IMR-90 (cell line): Measurements from ENCODE around the gene ITGAE. TPM values are rescaled to one million over a fixed set of nuclear protein-coding genes. Genes with fewer than 3 reads are reported as not detected.

Experiments
- ATAC-seq: fragments of 200-7000 bp; cut with Tn5 transposase; 2 replicates; pipeline ENCODE4 v1.9.1; 2020; ENCODE audit warnings: low read depth, mild to moderate bottlenecking, moderate library complexity
- BruUV-seq: library from RNA; stranded (reverse); fragments of 400-500 nt; replicated peaks from 2 replicates; lab custom pipeline; 2021; lab: Mats Ljungman, UMichigan
- CTCF ChIA-PET: fragments of 300-600 bp; formaldehyde crosslinking; extraction: SDS; loops from one replicate; lab custom pipeline; 2021; ENCODE audit warnings: antibody characterized with exemption; lab: Yijun Ruan, JAX
- POLR2A ChIA-PET: fragments of 300-600 bp; sonication (Branson Sonifier 250); formaldehyde crosslinking; loops from one replicate; lab custom pipeline; 2022; ENCODE audit warnings: antibody characterized with exemption; ENCODE audit not compliant: unreplicated experiment; lab: Charles Lee
- DNase-seq: peaks from one replicate; pipeline ENCODE4 v3.0.0; 2013
- H2AFZ ChIP-seq: replicated peaks from 2 replicates; pipeline ENCODE3; 2013; ENCODE audit warnings: low read length, mild to moderate bottlenecking; ENCODE audit not compliant: poor library complexity
- H2AK5ac ChIP-seq: 2 replicates; pipeline ENCODE4 v1.6.1; 2013; ENCODE audit warnings: low read depth, low read length, inconsistent platforms
- H2AK9ac ChIP-seq: replicated peaks from 2 replicates; pipeline ENCODE3; 2013; ENCODE audit warnings: mild to moderate bottlenecking, low read depth, low read length, moderate library complexity; ENCODE audit not compliant: poor library complexity
- H2BK120ac ChIP-seq: 2 replicates; pipeline ENCODE4 v1.6.1; 2013; ENCODE audit warnings: low read depth, low read length, inconsistent platforms
- H2BK15ac ChIP-seq: 3 replicates; pipeline ENCODE4 v1.6.1; 2013; ENCODE audit warnings: low read depth, low read length, inconsistent platforms
- H2BK20ac ChIP-seq: 2 replicates; pipeline ENCODE4 v1.6.1; 2013; ENCODE audit warnings: low read depth, mild to moderate bottlenecking, inconsistent platforms, low read length, moderate library complexity
- H2BK5ac ChIP-seq: 2 replicates; pipeline ENCODE4 v1.6.1; 2013; ENCODE audit warnings: mild to moderate bottlenecking, low read depth, low read length, inconsistent platforms; ENCODE audit not compliant: poor library complexity, severe bottlenecking
- H3K14ac ChIP-seq: replicated peaks from 2 replicates; pipeline ENCODE4 v1.6.1; 2013; ENCODE audit warnings: low read depth, low read length, inconsistent platforms
- H3K18ac ChIP-seq: 2 replicates; pipeline ENCODE4 v1.6.1; 2013; ENCODE audit warnings: low read depth, low read length, control low read depth
- H3K23ac ChIP-seq: 2 replicates; pipeline ENCODE4 v1.6.1; 2013; ENCODE audit warnings: low read depth, low read length, inconsistent platforms
- H3K27ac ChIP-seq: 2 replicates; pipeline ENCODE4 v1.5.1; 2013; ENCODE audit warnings: mild to moderate bottlenecking, control low read depth, low read length; ENCODE audit not compliant: insufficient read depth
- H3K27me3 ChIP-seq: 2 replicates; pipeline ENCODE4 v1.6.1; 2013; ENCODE audit warnings: low read length; ENCODE audit not compliant: control insufficient read depth, insufficient read depth
- H3K36me3 ChIP-seq: 2 replicates; pipeline ENCODE4 v1.6.1; 2013; ENCODE audit warnings: low read length, mixed read lengths; ENCODE audit not compliant: control insufficient read depth, insufficient read depth
- H3K4ac ChIP-seq: 2 replicates; pipeline ENCODE4 v1.6.1; 2013; ENCODE audit warnings: low read depth, low read length, inconsistent platforms
- H3K4me1 ChIP-seq: 2 replicates; pipeline ENCODE4 v1.6.1; 2013; ENCODE audit warnings: low read length, mixed read lengths; ENCODE audit not compliant: control insufficient read depth, insufficient read depth
- H3K4me2 ChIP-seq: 2 replicates; pipeline ENCODE4 v1.6.1; 2013; ENCODE audit warnings: low read depth, mild to moderate bottlenecking, control low read depth, low read length, moderate library complexity
- H3K4me3 ChIP-seq: 2 replicates; pipeline ENCODE4 v1.5.1; 2013; ENCODE audit warnings: low read depth, mild to moderate bottlenecking, control low read depth, low read length, moderate library complexity; ENCODE audit not compliant: insufficient read depth
- H3K56ac ChIP-seq: 2 replicates; pipeline ENCODE4 v1.6.1; 2013; ENCODE audit warnings: low read length, inconsistent platforms; ENCODE audit not compliant: insufficient read depth; ENCODE audit errors: extremely low read depth
- H3K79me1 ChIP-seq, 2 experiments: 2 replicates each; pipeline ENCODE4 v1.6.1; 2013; ENCODE audit warnings: low read length in 2 of 2, inconsistent platforms in 1 of 2, low read depth in 1 of 2
- H3K9ac ChIP-seq: 2 replicates; pipeline ENCODE4 v1.6.1; 2013; ENCODE audit warnings: low read depth, low read length, control low read depth
- H3K9me1 ChIP-seq: 2 replicates; pipeline ENCODE4 v1.6.1; 2013; ENCODE audit warnings: low read length, inconsistent platforms; ENCODE audit not compliant: insufficient read depth
- H3K9me3 ChIP-seq: 2 replicates; pipeline ENCODE4 v1.6.1; 2013; ENCODE audit warnings: low read length; ENCODE audit not compliant: control insufficient read depth, insufficient read depth
- H4K20me1 ChIP-seq: 2 replicates; pipeline ENCODE4 v1.6.1; 2013; ENCODE audit warnings: low read length, inconsistent platforms; ENCODE audit not compliant: insufficient read depth
- H4K5ac ChIP-seq: 2 replicates; pipeline ENCODE4 v1.6.1; 2013; ENCODE audit warnings: mild to moderate bottlenecking, low read depth, low read length, control low read depth
- H4K8ac ChIP-seq, 2 experiments: 2 replicates each; pipeline ENCODE4 v1.6.1; 2013; ENCODE audit warnings: low read depth in 2 of 2, low read length in 2 of 2, control low read depth in 1 of 2, inconsistent platforms in 1 of 2
- H4K91ac ChIP-seq: 2 replicates; pipeline ENCODE4 v1.6.1; 2013; ENCODE audit warnings: low read depth, low read length, inconsistent platforms; ENCODE audit not compliant: insufficient read depth
- CEBPB ChIP-seq: IDR thresholded peaks from 2 replicates; pipeline ENCODE4 v1.6.1; 2012; ENCODE audit warnings: low read depth, low read length, improper control_type of control experiment
- WGBS, 2 experiments: methylation state at CpG; one replicate each; pipeline versions ENCODE4 v1.1.5 to v1.1.7; 2013; ENCODE audit warnings: missing lambda C conversion rate in 2 of 2; ENCODE audit not compliant: insufficient read length in 1 of 2; ENCODE audit errors: extremely low coverage in 2 of 2; 5-methylcytosine and 5-hydroxymethylcytosine counted together
- dilution Hi-C: fragments of 300-500 bp; cut with HindIII; formaldehyde crosslinking; loops from one replicate; pipeline ENCODE4 v1.14.3; 2018; ENCODE audit warnings: low sequenced_read_pairs; ENCODE audit not compliant: unreplicated experiment
- in situ Hi-C: fragments of 300-500 bp; cut with MboI; formaldehyde crosslinking; loops from 3 replicates; pipeline ENCODE4 v1.14.3; 2019; ENCODE audit warnings: low sequenced_read_pairs, inconsistent platforms, mixed read lengths
- intact Hi-C: fragments of 100-400 bp; cut with micrococcal nuclease; formaldehyde crosslinking; loops from 2 replicates; pipeline ENCODE4 v1.10.0; 2022
- polyA plus RNA-seq, 3 experiments: library from polyadenylated mRNA; depleted of rRNA; stranded (reverse); fragments of >200 nt; gene quantifications; 2 replicates each; pipeline ENCODE4 v1.2.3, GENCODE V29; 2012; ENCODE audit warnings: low replicate concordance in 1 of 3
- total RNA-seq: library from RNA; depleted of rRNA; stranded (reverse); fragments of >200 nt; gene quantifications from 2 replicates; pipeline ENCODE4 v1.2.3, GENCODE V29; 2012
- TF ChIP-seq, protein P1 (sequence below): conservative IDR thresholded peaks from 2 replicates; pipeline ENCODE4 v1.5.1; 2012; ENCODE audit warnings: mild to moderate bottlenecking, low read depth, low read length, improper control_type of control experiment

ITGAE gene
- total and polyA plus RNA-seq, 2 of the 4 experiments (the other 2 are of a cell fraction): 54.1 to 60.8 TPM

DNA sequence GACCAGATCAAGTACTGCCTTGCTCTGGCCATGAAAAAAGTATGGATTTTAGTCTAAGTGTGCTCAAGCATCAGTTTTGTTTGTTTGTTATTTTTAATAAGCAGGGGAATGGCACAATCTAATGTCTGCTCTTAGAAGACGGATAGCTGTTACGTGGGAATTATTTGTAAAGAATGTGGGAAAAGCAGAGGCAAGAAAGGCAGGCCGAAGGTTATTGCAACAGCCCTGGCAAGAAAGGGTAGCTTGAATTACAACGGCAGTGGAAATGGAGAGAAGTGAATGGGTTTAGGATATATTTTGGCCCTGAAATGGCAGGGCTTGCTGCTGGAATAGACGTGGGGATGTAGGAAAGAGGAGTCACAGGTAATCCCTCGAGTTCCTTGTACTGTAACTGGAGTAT, 78.3 kb downstream of the ITGAE start:
- Histone ChIP-seq H3K23ac (peak overlapping the region; percentile 95), H4K8ac (peak overlapping the region; percentile 92 to 100; a peak in 3 of 4 replicates), H3K4me3 (peak overlapping the region; percentile 94), H3K4me2 (peak overlapping the region; percentile 97), H2BK20ac (no peak overlapping the region), H3K27me3 (no peaks in the 10 kb centered on the region), H3K9ac (peak overlapping the region; percentile 98), H3K79me1 (peaks cover 25 to 61% of the 10 kb centered on the region in 2 experiments), H3K36me3 (peaks cover 6% of the 10 kb centered on the region), H2AFZ (peak overlapping the region; percentile 17), H2AK5ac (peak overlapping the region; percentile 60; the same call in 1 of the 2 replicates), H2BK15ac (0 out of 3 replicates have a peak overlapping the region, but pooled peaks have one; percentile 50), H3K4ac (peak overlapping the region; percentile 98), H2AK9ac (peak overlapping the region; percentile 90), H3K4me1 (peaks cover 23% of the 10 kb centered on the region), H3K18ac (peak overlapping the region; percentile 98; the same call in 1 of the 2 replicates), H2BK120ac (peak overlapping the region; percentile 72; the same call in 1 of the 2 replicates), H3K9me1 (peaks cover 9% of the 10 kb centered on the region), H3K27ac (peak overlapping the region; percentile 98), H4K20me1 (peaks cover 16% of the 10 kb centered on the region), H4K91ac (peak overlapping the region; percentile 99), H3K9me3 (no peaks in the 10 kb centered on the region), H3K14ac (peak overlapping the region; percentile 56), H3K56ac (peak overlapping the region; percentile 88; the same call in 1 of the 2 replicates), H4K5ac (peak overlapping the region; percentile 98; the same call in 1 of the 2 replicates), H2BK5ac (peak overlapping the region; percentile 98)
- DNase-seq (peak; percentile 12), ATAC-seq (no peak)
- TF ChIP-seq CEBPB: 0 out of 2 replicates have a peak, but pooled peaks have one; percentile 12
- TF ChIP-seq, protein P1, sequence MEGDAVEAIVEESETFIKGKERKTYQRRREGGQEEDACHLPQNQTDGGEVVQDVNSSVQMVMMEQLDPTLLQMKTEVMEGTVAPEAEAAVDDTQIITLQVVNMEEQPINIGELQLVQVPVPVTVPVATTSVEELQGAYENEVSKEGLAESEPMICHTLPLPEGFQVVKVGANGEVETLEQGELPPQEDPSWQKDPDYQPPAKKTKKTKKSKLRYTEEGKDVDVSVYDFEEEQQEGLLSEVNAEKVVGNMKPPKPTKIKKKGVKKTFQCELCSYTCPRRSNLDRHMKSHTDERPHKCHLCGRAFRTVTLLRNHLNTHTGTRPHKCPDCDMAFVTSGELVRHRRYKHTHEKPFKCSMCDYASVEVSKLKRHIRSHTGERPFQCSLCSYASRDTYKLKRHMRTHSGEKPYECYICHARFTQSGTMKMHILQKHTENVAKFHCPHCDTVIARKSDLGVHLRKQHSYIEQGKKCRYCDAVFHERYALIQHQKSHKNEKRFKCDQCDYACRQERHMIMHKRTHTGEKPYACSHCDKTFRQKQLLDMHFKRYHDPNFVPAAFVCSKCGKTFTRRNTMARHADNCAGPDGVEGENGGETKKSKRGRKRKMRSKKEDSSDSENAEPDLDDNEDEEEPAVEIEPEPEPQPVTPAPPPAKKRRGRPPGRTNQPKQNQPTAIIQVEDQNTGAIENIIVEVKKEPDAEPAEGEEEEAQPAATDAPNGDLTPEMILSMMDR: no peak
- dilution Hi-C loops: no loop called here
- no TSS peak for BruUV-seq
- intact Hi-C loops: loop anchor here (5.0 kb wide), 2 partner anchors 40 to 55 kb away; partner anchors contain the start of genes EMC6 and TAX1BP3
- WGBS, 2 experiments: 45% methylated on average over 6 of the region's 6 CpGs; no CpG with 5 or more reads in 1 of the 2 experiments
- POLR2A ChIA-PET: no interaction called here
- CTCF ChIA-PET: interaction anchor here (1.4 kb wide), 1 partner anchor 15 kb away, joined by 9 read pairs; no protein-coding TSS in a partner anchor
- in situ Hi-C loops: no loop called here
